ENCODE results near the gene SLC44A4. TPM values are rescaled to one million over a fixed set of nuclear protein-coding genes. Genes with fewer than 3 reads are reported as not detected.

The SLC44A4 gene
- polyA plus RNA-seq, 1 of the 3 experiments (the other 2 are of a cell fraction), result 0.26 TPM

GRCh38 chr6:31831350-31832215 lies 47.2 kb downstream of the SLC44A4 start:
- H3K4me1 ChIP-seq (ENCODE audit: control insufficient read depth in 1 of 2, insufficient read depth in 2 of 2, low read depth in 1 of 2, low read length in 1 of 2), result peaks cover 9 to 10% of the 10 kb centered on the region in 2 experiments; a peak in 2 of 4 replicates
- peaks cover 8% of the 10 kb centered on the region for H4K20me1 ChIP-seq (ENCODE audit: insufficient read depth)
- DNase-seq, result no peak
- H3K36me3 ChIP-seq (replicated peaks in 1 of 2; ENCODE audit: control insufficient read depth in 1 of 2, insufficient read depth in 2 of 2, low read length in 1 of 2), result peaks cover 0 to 6% of the 10 kb centered on the region in 2 experiments
- no peak overlapping the region for H3K27ac ChIP-seq (ENCODE audit: low read depth in 2 of 2, low read length in 1 of 2)
- H3K9me2 ChIP-seq, result no peaks in the 10 kb centered on the region
- H3K4me2 ChIP-seq, result peak overlapping the region; percentile 80
- ChIA-PET CTCF (interaction anchor here (1.2 to 2.8 kb wide), 8 partner anchors 18 to 233 kb away, joined by 5 to 45 read pairs (median 16); partner anchors contain the start of genes CLIC1, DDAH2, HSPA1A and HSPA1L), POLR2A (interaction anchor here (0.7 to 1.3 kb wide), 2 partner anchors 106 to 1140 kb away, joined by 3 read pairs; no protein-coding TSS in a partner anchor)
- TF ChIP-seq SIN3A (IDR thresholded peaks at IDR 0.05; ENCODE audit: borderline replicate concordance, low read depth, low read length) (no peak), NFIC (IDR thresholded peaks at IDR 0.05; ENCODE audit: borderline replicate concordance) (no peak), ZBTB33 (IDR thresholded peaks at IDR 0.05; ENCODE audit: borderline replicate concordance, low read depth) (no peak), TAF1 (IDR thresholded peaks at IDR 0.05; ENCODE audit: borderline replicate concordance, low read depth, low read length) (no peak), USF2 (IDR thresholded peaks at IDR 0.05; ENCODE audit: borderline replicate concordance, low read depth, low read length) (no peak), FOXJ3 (CRISPR knock-in tag; IDR thresholded peaks at IDR 0.05) (no peak), MXI1 (IDR thresholded peaks at IDR 0.05; ENCODE audit: low read depth, low read length) (no peak), JUND (IDR thresholded peaks at IDR 0.05) (no peak), RXRA (IDR thresholded peaks at IDR 0.05; ENCODE audit: borderline replicate concordance, low read depth) (no peak), SMC3 (IDR thresholded peaks at IDR 0.05; ENCODE audit: low read depth, low read length) (no peak), ELF1 (IDR thresholded peaks at IDR 0.05) (no peak), MAX (IDR thresholded peaks at IDR 0.05; ENCODE audit: low read depth) (no peak), EZH2phosphoT487 (IDR thresholded peaks at IDR 0.05; ENCODE audit: borderline replicate concordance, low read depth) (no peak), RCOR1 (IDR thresholded peaks at IDR 0.05; ENCODE audit: low read length) (no peak)
- peak overlapping the region in 1 of 2 experiments; percentile 71; a peak in 2 of 4 replicates for H3K4me3 ChIP-seq (ENCODE audit: low read depth in 2 of 2, low read length in 1 of 2)
- H3K79me2 ChIP-seq (ENCODE audit: insufficient read depth), result peaks cover 48% of the 10 kb centered on the region
- no peaks in the 10 kb centered on the region for H3K27me3 ChIP-seq (ENCODE audit: insufficient read depth)
- no peak overlapping the region for H2AFZ ChIP-seq (ENCODE audit: low read depth)
- H3F3A ChIP-seq (replicated peaks; ENCODE audit: insufficient read depth), result peaks cover 18% of the 10 kb centered on the region
- 89% methylated on average over 15 of the region's 15 CpGs for WGBS (ENCODE audit: low lambda C conversion rate)
- no peaks in the 10 kb centered on the region for H3K9me3 ChIP-seq
- no peak overlapping the region; the same call in 1 of the 2 replicates for H3K9ac ChIP-seq
